ENCODE data around the gene TMEM184C.

Gene TMEM184C

GRCh38 chr4:147599206-147599605, 18.0 kb upstream of the TMEM184C start:
- DNase-seq (ENCODE audit: low read depth in 2 of 2), result no peak

GRCh38 chr4:147599769-147600168, 17.4 kb upstream of the TMEM184C start:
- no peak for DNase-seq (ENCODE audit: low read depth in 2 of 2)

DNA sequence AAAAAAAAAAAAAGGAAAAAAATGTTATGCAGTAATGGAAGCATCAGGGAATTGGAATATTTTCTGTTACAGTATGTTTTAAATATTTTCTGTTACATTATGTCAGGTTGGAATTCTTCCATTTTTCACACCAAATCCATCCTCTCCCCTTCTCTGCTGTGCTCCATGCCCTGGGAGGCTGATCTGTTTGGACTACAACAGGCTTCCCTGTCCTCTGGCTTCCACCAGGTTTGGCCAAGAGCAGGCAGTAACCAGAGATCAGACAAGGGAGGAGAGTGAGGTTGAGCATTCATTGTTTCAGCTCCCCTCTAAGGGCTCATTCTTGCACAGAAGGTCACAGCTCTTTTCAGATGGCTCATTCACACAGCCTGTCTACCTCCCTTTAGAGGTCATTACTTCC, 11.7 kb upstream of the TMEM184C start:
- DNase-seq (ENCODE audit: low read depth in 2 of 2), result no peak

DNA sequence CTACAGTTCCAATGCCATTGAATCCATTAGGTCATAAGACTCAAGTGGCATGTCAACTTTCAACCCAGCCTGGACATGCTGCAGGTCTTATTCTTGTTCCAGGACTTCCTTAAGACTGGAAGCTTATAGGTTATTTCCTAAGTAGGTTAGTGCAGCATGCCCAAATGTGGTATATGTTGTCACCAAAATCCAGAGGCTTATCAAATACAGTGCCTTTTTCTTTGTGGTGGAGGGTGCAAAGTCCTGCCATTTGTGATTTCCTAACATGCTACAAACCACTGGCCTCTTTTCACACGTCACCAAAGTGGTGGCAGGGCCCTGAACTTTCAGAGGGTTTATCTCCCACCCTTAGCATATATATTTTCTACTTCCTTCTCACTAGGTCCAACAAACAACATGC, 9.7 kb upstream of the TMEM184C start:
- no peak for DNase-seq (ENCODE audit: low read depth in 2 of 2)

- no peak for DNase-seq (ENCODE audit: low read depth in 2 of 2)
Observed at GRCh38 chr4:147610686-147611085, 6.5 kb upstream of the TMEM184C start.

DNA sequence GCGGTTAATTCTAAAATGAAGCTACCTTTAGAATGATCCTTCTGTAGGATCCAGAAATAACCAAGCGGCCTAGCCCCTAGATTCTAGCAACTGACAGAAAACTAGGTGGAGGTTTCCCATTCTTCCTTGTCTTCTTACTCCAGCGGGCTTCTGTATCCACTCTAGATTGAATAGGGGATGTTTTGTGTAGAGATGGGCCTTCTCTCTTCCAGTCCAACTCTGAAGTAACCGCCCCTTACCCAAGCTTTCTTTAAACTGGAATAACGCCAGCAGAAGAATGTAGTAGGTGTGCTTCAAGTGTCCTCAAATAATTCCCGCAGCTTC, 386 bp upstream of the TMEM184C start:
- DNase-seq (ENCODE audit: low read depth in 2 of 2), result no peak

GRCh38 chr4:147617841-147618691, 869 bp downstream of the TMEM184C start:
- no peak for DNase-seq (ENCODE audit: low read depth in 2 of 2)

GRCh38 chr4:147620315-147620714, 3.1 kb downstream of the TMEM184C start:
- DNase-seq (ENCODE audit: low read depth in 2 of 2), result no peak

DNA sequence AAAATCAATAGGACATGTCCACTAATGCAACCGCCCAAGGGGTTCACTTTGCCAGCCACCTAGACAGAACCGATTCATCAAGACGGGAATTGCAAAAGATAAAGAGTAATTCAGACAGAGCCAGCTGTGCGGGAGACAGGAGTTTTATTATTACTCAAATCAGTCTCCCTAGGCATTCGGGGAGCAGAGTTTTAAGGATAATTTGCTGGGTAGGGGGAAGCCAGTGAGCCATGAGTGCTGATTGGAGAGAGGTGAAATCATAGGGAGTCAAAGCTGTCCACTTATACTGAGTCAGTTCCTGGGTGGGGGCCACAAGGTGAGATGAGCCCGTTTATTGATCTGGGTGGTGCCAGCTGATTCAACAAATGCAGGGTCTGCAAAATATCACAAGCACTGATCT, 8.5 kb downstream of the TMEM184C start:
- no peak for DNase-seq (ENCODE audit: low read depth in 2 of 2)

DNA sequence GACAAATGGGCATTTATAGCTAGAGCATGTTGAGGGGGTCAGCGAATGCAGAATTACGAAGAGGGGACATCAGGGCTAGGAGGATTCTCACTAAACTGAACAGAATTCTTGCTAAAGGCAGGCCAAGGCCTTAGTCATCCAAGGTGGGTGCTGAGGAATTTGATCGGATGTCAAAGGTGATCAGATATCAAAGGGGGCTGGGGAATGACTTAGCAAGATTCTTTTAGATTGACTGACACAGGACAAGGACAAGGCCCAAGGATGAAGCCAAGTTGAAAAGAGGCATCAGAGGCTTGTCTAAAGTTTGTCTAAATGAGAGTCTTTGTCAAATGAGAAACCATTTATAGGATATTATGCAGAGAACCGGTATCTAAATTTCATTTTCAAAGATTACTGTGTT, 9.7 kb downstream of the TMEM184C start:
- no peak for DNase-seq (ENCODE audit: low read depth in 2 of 2)

GRCh38 chr4:147628415-147628814, 11.2 kb downstream of the TMEM184C start:
- no peak for DNase-seq (ENCODE audit: low read depth in 2 of 2)

DNA sequence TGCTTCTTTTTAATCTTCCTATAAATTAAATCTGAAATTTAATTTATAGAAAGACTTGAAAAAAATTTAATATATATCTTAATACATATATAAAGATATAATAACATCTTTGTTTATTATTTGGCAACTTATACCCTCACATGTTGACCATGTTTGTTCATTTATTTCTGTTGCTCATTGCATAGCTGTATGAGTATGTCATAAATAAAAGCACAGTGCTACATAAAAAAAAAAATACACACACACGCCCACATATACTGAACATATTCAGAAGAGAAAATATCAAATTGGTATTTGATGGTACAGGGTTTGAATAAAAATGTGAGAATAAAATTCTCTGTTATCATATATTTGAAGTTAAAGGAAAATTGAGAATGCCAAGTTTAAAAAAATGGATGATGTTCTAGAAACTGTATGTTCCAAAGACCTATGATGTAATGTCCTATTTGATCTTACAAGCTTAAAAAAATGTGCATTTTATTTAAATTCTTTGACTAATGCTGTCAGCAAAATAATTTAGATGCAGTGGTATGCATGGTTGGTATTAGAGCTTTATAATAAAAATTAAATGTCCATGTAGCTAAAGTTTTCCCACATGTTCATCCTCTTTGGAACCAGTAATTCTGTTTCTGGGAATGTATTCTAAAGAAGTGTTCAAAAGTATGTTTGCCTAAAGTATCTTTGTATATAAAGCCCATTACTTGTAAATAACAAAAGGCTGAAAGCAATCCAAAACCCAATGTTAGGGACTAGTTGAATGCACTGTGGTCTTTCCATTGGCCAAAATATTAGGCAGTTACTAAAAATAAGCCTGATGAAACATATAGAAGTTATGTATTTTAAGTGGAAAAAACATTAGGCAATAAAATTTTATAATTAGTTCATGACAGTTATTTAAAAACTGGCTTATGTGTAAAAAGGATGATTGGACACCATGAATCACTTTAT, 12.9 kb downstream of the TMEM184C start:
- no peak for DNase-seq (ENCODE audit: low read depth in 2 of 2)

DNA sequence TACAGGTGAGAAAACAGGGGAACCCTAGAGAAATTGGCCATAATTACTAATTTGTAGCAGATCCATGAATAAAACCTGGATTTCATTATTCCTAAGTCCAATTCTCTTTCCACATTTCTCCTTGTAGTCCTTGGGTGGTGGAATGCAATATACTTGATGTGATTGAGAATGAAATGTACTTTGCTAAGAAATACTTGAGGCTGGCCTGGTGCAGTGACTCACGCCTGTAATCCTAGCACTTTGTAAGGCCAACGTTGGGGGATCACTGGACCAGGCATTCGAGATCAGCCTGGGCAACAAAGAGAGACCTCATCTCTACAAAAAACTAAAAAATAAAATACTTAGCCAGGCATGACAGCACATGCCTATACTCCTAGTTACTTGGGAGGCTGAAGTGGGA, 15.9 kb downstream of the TMEM184C start:
- DNase-seq (ENCODE audit: low read depth in 2 of 2), result no peak

GRCh38 chr4:147633643-147634042, 16.4 kb downstream of the TMEM184C start:
- no peak for DNase-seq (ENCODE audit: low read depth in 2 of 2)

GRCh38 chr4:147635348-147635747, 18.2 kb downstream of the TMEM184C start:
- no peak for DNase-seq (ENCODE audit: low read depth in 2 of 2)

DNA sequence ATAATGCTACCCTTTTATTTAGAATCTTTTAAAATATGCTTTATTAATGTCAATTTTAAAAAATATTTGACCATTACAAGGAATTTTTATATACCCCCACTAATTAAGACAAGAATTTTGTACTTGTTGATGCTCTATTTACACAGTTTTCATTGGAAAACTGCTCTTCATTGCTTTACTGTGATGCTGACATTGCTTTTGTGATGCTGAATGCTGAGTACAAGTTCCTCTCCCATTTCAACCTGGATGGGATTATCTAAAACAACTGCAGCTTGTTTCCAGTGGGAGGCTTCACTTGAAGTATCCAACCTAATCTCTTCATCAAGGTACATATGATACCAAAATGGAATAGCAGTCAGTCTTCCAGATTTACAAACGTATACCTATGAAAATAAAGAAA, 21.2 kb downstream of the TMEM184C start:
- no peak for DNase-seq (ENCODE audit: low read depth in 2 of 2)

- no peak for DNase-seq (ENCODE audit: low read depth in 2 of 2)
Observed at GRCh38 chr4:147638942-147639341, 21.7 kb downstream of the TMEM184C start.

- no peak for DNase-seq (ENCODE audit: low read depth in 2 of 2)
Observed at GRCh38 chr4:147639388-147639787, 22.2 kb downstream of the TMEM184C start.

DNA sequence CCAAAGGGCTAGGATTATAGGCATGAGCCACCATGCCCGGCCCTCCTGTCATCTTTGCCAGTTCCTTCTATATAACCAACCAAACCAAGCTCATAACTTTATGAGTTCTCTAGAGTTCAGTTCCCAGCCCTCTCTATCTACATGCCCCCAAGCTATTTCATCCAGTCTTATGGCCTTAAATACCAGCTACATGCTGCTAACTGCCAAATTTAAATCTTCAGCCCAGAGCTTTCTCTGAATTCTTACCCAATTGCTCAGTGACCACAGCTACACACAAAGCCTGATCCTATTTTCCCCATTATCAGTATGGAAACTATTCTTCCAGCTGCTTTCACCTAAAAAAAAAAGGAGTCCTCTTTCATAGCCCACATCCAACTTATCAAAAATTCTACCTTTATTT, 23.1 kb downstream of the TMEM184C start:
- no peak for DNase-seq (ENCODE audit: low read depth in 2 of 2)

- DNase-seq (ENCODE audit: low read depth in 2 of 2), result no peak
Observed at GRCh38 chr4:147643616-147644015, 26.4 kb downstream of the TMEM184C start.

GRCh38 chr4:147644471-147644870, 27.3 kb downstream of the TMEM184C start:
- DNase-seq (ENCODE audit: low read depth in 2 of 2), result no peak

GRCh38 chr4:147645099-147645498, 27.9 kb downstream of the TMEM184C start:
- DNase-seq (ENCODE audit: low read depth in 2 of 2), result no peak

DNA sequence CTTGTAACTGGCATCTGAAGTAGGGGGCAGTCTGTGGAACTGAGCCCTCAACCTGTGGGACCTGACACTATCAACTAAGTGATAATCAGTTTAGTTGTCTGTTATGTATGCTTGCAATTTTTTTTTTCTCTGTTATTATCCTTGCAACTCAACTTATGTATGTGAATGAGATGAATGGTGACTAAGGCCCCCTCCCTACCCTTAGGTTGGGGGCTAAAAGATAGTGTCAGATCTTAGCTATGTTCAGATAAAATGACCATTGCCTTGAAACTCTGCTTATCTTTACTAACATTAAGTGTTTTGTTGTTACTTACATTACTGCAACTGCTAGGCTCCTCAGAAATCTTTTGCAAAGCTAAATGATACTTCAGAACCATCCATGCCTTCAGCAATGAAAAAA, 31.5 kb downstream of the TMEM184C start:
- no peak for DNase-seq (ENCODE audit: low read depth in 2 of 2)
